Measurements from ENCODE around the gene ITGB2. TPM values are rescaled to one million over a fixed set of nuclear protein-coding genes. Genes with fewer than 3 reads are reported as not detected.

The ITGB2 gene
- total RNA-seq, 1 donor from 2014 or later, result 0.62 TPM

DNA sequence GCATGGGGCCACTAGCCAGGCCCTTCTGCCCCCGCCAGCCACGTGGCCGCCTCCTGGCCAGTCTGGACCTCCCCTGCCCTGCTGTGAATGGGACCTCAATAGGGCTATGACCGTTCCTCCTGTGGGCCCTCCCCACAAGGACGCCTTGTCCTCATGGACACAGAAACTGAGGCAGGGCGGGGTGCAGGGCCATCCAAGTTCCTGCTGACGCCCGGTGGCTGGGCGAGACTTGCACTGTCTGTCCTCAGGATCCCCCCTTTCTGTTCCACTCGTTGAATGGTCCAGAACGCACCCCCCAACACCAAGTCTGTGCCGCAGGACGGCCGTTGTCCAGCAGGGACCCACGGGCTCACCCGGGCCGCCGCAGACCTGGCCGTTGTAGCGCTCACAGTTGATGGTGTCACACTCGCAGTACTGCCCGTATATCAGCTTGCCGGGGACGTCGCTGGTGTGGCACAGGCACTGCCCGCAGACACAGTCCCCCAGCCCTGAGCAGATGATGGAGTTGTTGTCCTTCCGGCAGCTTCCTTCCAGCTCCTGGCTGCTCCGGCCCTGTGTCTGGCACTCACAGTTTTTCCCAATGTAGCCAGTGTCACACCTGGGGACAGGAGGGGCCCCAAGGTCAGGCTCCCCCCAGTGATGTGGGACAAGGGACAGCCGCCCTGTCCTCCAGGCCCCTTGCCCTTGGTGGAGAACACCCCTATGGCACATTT lies 30.9 kb downstream of the ITGB2 start:
- DNase-seq (ENCODE audit: extremely low spot score, unreplicated experiment), result no peak
- H3K36me3 Mint-ChIP-seq (ENCODE audit: unreplicated experiment), result no peaks in the 10 kb centered on the region
- H3K4me3 Mint-ChIP-seq (ENCODE audit: unreplicated experiment), result no peak overlapping the region
- TF ChIP-seq CTCF (IDR thresholded peaks at IDR 0.05), result no peak
- peaks cover 7% of the 10 kb centered on the region for H3K27me3 Mint-ChIP-seq (ENCODE audit: unreplicated experiment)
- H3K4me1 Mint-ChIP-seq (ENCODE audit: unreplicated experiment), result no peaks in the 10 kb centered on the region
- H3K27ac Mint-ChIP-seq (ENCODE audit: unreplicated experiment), result no peak overlapping the region
- no peaks in the 10 kb centered on the region for H3K9me3 Mint-ChIP-seq (ENCODE audit: unreplicated experiment)

- no peaks in the 10 kb centered on the region for H3K9me3 Mint-ChIP-seq (ENCODE audit: unreplicated experiment)
- no peaks in the 10 kb centered on the region for H3K4me1 Mint-ChIP-seq (ENCODE audit: unreplicated experiment)
- DNase-seq (ENCODE audit: extremely low spot score, unreplicated experiment), result no peak
- H3K27ac Mint-ChIP-seq (ENCODE audit: unreplicated experiment), result no peak overlapping the region
- H3K36me3 Mint-ChIP-seq (ENCODE audit: unreplicated experiment), result no peaks in the 10 kb centered on the region
- peaks cover 6% of the 10 kb centered on the region for H3K27me3 Mint-ChIP-seq (ENCODE audit: unreplicated experiment)
- no peak for TF ChIP-seq CTCF (IDR thresholded peaks at IDR 0.05)
- no peak overlapping the region for H3K4me3 Mint-ChIP-seq (ENCODE audit: unreplicated experiment)
Measured at GRCh38 chr21:44888581-44889550, 31.8 kb downstream of the ITGB2 start.

DNA sequence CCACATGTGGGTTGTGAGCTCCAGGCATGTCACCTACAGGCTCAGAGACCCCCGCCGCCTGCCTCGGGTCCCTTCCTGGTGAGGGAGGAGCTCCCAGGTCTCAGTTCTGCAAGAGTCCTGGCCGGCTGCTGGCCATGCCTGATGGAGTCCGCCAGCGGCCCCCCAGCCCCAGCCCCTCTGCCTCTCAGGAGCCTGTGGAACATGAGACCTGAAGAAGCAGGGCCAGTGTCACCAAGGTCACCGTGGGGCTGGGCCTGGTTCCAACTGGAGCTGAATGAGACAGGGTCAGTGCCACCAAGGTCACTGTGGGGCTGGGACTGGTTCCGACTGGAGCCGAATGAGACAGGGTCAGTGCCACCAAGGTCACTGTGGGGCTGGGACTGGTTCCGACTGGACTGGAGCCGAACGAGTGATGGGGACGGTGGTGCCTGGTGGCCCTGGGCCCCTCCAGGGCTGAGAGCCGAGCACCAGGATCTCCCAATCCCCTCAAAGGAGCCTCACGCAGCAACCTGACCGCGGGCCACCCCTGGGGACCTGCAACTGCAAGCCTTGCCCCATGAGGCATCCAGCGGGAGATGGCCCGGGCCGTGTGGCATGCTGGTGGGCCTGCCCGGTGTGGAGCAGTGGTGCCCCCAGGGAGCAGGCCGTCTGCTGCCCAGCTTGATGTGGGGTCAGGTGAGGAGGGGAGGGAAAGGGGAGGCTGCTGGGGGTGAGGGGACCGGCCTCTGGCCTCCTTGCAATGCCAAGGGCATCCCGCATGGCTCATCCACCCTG lies 32.7 kb downstream of the ITGB2 start:
- Mint-ChIP-seq H3K4me3 (ENCODE audit: unreplicated experiment) (no peak overlapping the region), H3K27me3 (ENCODE audit: unreplicated experiment) (peaks cover 2% of the 10 kb centered on the region), H3K4me1 (ENCODE audit: unreplicated experiment) (no peaks in the 10 kb centered on the region), H3K9me3 (ENCODE audit: unreplicated experiment) (no peaks in the 10 kb centered on the region), H3K36me3 (ENCODE audit: unreplicated experiment) (no peaks in the 10 kb centered on the region), H3K27ac (ENCODE audit: unreplicated experiment) (no peak overlapping the region)
- TF ChIP-seq CTCF (IDR thresholded peaks at IDR 0.05), result no peak
- DNase-seq (ENCODE audit: extremely low spot score, unreplicated experiment), result no peak

- Mint-ChIP-seq H3K9me3 (ENCODE audit: unreplicated experiment) (no peaks in the 10 kb centered on the region), H3K36me3 (ENCODE audit: unreplicated experiment) (no peaks in the 10 kb centered on the region), H3K4me1 (ENCODE audit: unreplicated experiment) (no peaks in the 10 kb centered on the region), H3K27me3 (ENCODE audit: unreplicated experiment) (peaks cover 2% of the 10 kb centered on the region), H3K27ac (ENCODE audit: unreplicated experiment) (no peak overlapping the region), H3K4me3 (ENCODE audit: unreplicated experiment) (no peak overlapping the region)
- TF ChIP-seq CTCF (IDR thresholded peaks at IDR 0.05), result no peak
- DNase-seq (ENCODE audit: extremely low spot score, unreplicated experiment), result no peak
Measured at GRCh38 chr21:44887126-44887806, 33.4 kb downstream of the ITGB2 start.

All from osteocyte (in vitro differentiated cells).